KOPT-K1 (cell line): Measurements from ENCODE around the gene NSUN2.
"Not testable (repeated sequence)": the region's sequence is repeated elsewhere in the genome, so short reads cannot be mapped to it uniquely, and the experiment has no call there.

Source experiments
- H3K27ac ChIP-seq: fragments of 200-600 bp; sonication (generic); 2 replicates; pipeline ENCODE4 v1.5.1; 2016; ENCODE audit warnings: antibody characterized with exemption, mild to moderate bottlenecking, low read depth, low read length; ENCODE audit not compliant: poor library complexity, severe bottlenecking
- H3K36me3 ChIP-seq: fragments of 200-600 bp; sonication (generic); 2 replicates; pipeline ENCODE4 v1.5.1; 2017; ENCODE audit warnings: antibody characterized with exemption, mild to moderate bottlenecking, low read length, moderate library complexity; ENCODE audit not compliant: insufficient read depth
- H3K9me3 ChIP-seq: fragments of 200-600 bp; sonication (generic); 2 replicates; pipeline ENCODE4 v1.5.1; 2017; ENCODE audit warnings: antibody characterized with exemption, low read length, mild to moderate bottlenecking; ENCODE audit not compliant: insufficient read depth, poor library complexity, severe bottlenecking

The NSUN2 gene

GRCh38 chr5:6574111-6574510, 58.7 kb downstream of the NSUN2 start:
- H3K27ac ChIP-seq, result no peak overlapping the region
- H3K36me3 ChIP-seq, result no peaks in the 10 kb centered on the region
- no peaks in the 10 kb centered on the region for H3K9me3 ChIP-seq

- H3K27ac ChIP-seq, result no peak overlapping the region
- H3K9me3 ChIP-seq, result no peaks in the 10 kb centered on the region
- H3K36me3 ChIP-seq, result no peaks in the 10 kb centered on the region
These were observed 59.2 kb downstream of the NSUN2 start for GRCh38 chr5:6573651-6574101.

GRCh38 chr5:6572825-6573380, 59.9 kb downstream of the NSUN2 start:
- Histone ChIP-seq H3K36me3 (no peaks in the 10 kb centered on the region), H3K27ac (no peak overlapping the region), H3K9me3 (no peaks in the 10 kb centered on the region)

- Histone ChIP-seq H3K9me3 (no peaks in the 10 kb centered on the region), H3K36me3 (no peaks in the 10 kb centered on the region), H3K27ac (no peak overlapping the region)
These were observed 60.6 kb downstream of the NSUN2 start for GRCh38 chr5:6572086-6572824.

GRCh38 chr5:6571607-6572006, 61.2 kb downstream of the NSUN2 start:
- H3K36me3 ChIP-seq, H3K27ac ChIP-seq, H3K9me3 ChIP-seq: not testable (repeated sequence)

- no peaks in the 10 kb centered on the region for H3K36me3 ChIP-seq
These were observed 62.3 kb downstream of the NSUN2 start for GRCh38 chr5:6570530-6570929.

GRCh38 chr5:6568889-6569288, 64.0 kb downstream of the NSUN2 start:
- H3K9me3 ChIP-seq, result no peaks in the 10 kb centered on the region
- no peak overlapping the region for H3K27ac ChIP-seq
- H3K36me3 ChIP-seq, result no peaks in the 10 kb centered on the region

More at GRCh38 chr5:6570530-6570929, 62.3 kb downstream of the NSUN2 start:
- Histone ChIP-seq H3K9me3 (no peaks in the 10 kb centered on the region), H3K27ac (no peak overlapping the region)

GRCh38 chr5:6568383-6568782, 64.5 kb downstream of the NSUN2 start:
- no peak overlapping the region for H3K27ac ChIP-seq
- no peaks in the 10 kb centered on the region for H3K36me3 ChIP-seq
- H3K9me3 ChIP-seq, result no peaks in the 10 kb centered on the region

- no peak overlapping the region for H3K27ac ChIP-seq
- no peaks in the 10 kb centered on the region for H3K9me3 ChIP-seq
- no peaks in the 10 kb centered on the region for H3K36me3 ChIP-seq
These were observed 65.0 kb downstream of the NSUN2 start for GRCh38 chr5:6567835-6568234.

GRCh38 chr5:6567068-6567467, 65.8 kb downstream of the NSUN2 start:
- Histone ChIP-seq H3K27ac (no peak overlapping the region), H3K36me3 (no peaks in the 10 kb centered on the region), H3K9me3 (no peaks in the 10 kb centered on the region)

GRCh38 chr5:6565492-6565891, 67.4 kb downstream of the NSUN2 start:
- Histone ChIP-seq H3K36me3 (no peaks in the 10 kb centered on the region), H3K9me3 (no peaks in the 10 kb centered on the region), H3K27ac (no peak overlapping the region)

- Histone ChIP-seq H3K36me3 (no peaks in the 10 kb centered on the region), H3K27ac (no peak overlapping the region), H3K9me3 (no peaks in the 10 kb centered on the region)
These were observed 74.9 kb downstream of the NSUN2 start for GRCh38 chr5:6557807-6558575.

GRCh38 chr5:6556802-6557102, 76.1 kb downstream of the NSUN2 start:
- Histone ChIP-seq H3K36me3 (no peaks in the 10 kb centered on the region), H3K9me3 (no peaks in the 10 kb centered on the region), H3K27ac (no peak overlapping the region)

GRCh38 chr5:6556089-6556801, 76.6 kb downstream of the NSUN2 start:
- no peaks in the 10 kb centered on the region for H3K36me3 ChIP-seq
- H3K9me3 ChIP-seq, result no peaks in the 10 kb centered on the region
- no peak overlapping the region for H3K27ac ChIP-seq

GRCh38 chr5:6554812-6555211, 78.0 kb downstream of the NSUN2 start:
- Histone ChIP-seq H3K27ac (no peak overlapping the region), H3K9me3 (no peaks in the 10 kb centered on the region), H3K36me3 (no peaks in the 10 kb centered on the region)
